GM12875 (cell line): ENCODE results near the gene PIEZO2.

Source experiments
- H3K4me3 ChIP-seq: one replicate; pipeline ENCODE4 v1.5.1; 2011; ENCODE audit warnings: low read depth, low read length, control low read depth
- CTCF ChIP-seq: IDR thresholded peaks from 2 replicates; pipeline ENCODE4 v1.5.1; 2011; ENCODE audit warnings: low read depth, mild to moderate bottlenecking, control low read depth, inconsistent platforms, low read length, moderate library complexity, borderline replicate concordance; ENCODE audit not compliant: insufficient read depth

PIEZO2 gene

DNA sequence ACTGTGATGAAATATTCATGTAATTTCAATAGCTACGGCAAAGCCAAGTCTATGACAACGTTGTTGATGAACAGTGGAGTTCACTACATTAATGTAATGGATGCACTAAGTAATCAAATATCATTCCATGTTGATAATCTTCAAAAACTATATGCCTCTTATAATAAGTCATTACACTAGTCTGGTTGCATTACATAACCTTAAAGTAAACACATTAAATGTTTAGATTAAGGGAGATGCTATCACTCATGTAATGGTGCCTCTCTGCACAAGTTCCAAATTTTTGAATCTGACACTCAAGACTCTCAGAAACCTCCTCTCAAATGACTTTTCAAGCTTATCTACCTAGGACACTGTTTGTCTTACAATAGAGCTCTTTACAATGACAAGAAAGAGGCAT, 35.4 kb downstream of the PIEZO2 start:
- TF ChIP-seq CTCF: no peak
- no peak overlapping the region for H3K4me3 ChIP-seq

DNA sequence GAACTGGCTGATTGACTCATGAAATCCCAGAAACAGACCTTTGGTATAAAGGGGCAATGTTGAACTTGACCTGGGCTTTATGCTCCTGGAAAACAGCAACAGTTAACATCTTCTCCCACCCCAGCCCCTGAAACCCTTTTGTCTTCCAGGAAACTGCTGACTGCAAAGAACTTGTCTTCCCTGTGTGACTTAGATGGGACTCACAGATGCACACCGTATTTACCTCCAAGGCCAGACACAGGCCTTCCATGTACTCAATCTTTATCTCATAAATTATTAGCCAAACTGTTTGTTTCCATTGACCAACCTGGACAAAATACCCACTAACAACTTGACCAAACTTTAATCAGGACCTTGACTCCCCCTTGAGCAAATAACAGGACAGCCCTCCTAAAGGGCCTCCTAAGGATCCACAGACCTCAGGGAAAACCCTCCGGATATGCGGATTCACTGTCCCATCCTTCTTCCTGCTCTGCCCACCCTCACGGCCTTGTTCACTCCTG, 36.3 kb downstream of the PIEZO2 start:
- no peak for TF ChIP-seq CTCF

GRCh38 chr18:11112286-11112685, 37.1 kb downstream of the PIEZO2 start:
- TF ChIP-seq CTCF: no peak
- H3K4me3 ChIP-seq: no peak overlapping the region

More for the DNA sequence above, 36.3 kb downstream of the PIEZO2 start:
- H3K4me3 ChIP-seq: no peak overlapping the region

- TF ChIP-seq CTCF: no peak
- H3K4me3 ChIP-seq: no peak overlapping the region
These were observed 38.9 kb downstream of the PIEZO2 start for GRCh38 chr18:11110509-11110908.

DNA sequence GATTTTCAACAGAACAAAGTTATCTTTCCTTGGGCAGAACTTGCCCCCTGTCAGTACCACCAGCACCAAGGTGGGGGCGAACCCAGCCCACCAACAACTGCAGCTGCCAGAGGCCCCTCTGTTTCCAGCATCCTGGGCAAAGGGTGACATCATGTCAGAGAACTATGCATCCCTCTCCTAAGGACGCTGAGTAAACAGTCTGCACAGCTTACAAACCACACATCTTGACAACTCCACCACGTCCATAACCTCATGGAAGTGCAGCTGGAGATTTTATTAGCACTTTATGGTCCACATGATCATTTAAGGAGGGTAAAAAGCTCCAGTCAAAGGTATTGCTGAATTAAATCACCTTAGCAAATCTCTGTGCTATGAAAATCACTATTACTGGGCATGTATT, 40.4 kb downstream of the PIEZO2 start:
- no peak overlapping the region for H3K4me3 ChIP-seq
- no peak for TF ChIP-seq CTCF

- no peak for TF ChIP-seq CTCF
- H3K4me3 ChIP-seq: no peak overlapping the region
These were observed 42.5 kb downstream of the PIEZO2 start for GRCh38 chr18:11106894-11107293.

- no peak for TF ChIP-seq CTCF
- no peak overlapping the region for H3K4me3 ChIP-seq
These were observed 43.9 kb downstream of the PIEZO2 start for GRCh38 chr18:11105463-11105862.
